ENCODE measurements around the gene RNF40.
A peak's percentile ranks its signal among the peaks of the same experiment; 100 is the strongest.
"Not testable (repeated sequence)": the region's sequence is repeated elsewhere in the genome, so short reads cannot be mapped to it uniquely, and the experiment has no call there.

Gene RNF40

GRCh38 chr16:30782486-30783279, 20.6 kb downstream of the RNF40 start:
- no peak for DNase-seq (ENCODE audit: low read depth in 2 of 2)

GRCh38 chr16:30783280-30784109, 21.4 kb downstream of the RNF40 start:
- DNase-seq (ENCODE audit: low read depth in 2 of 2): no peak

GRCh38 chr16:30784215-30784614, 22.1 kb downstream of the RNF40 start:
- no peak for DNase-seq (ENCODE audit: low read depth in 2 of 2)

GRCh38 chr16:30785126-30786106, 23.3 kb downstream of the RNF40 start:
- no peak for DNase-seq (ENCODE audit: low read depth in 2 of 2)

- no peak for DNase-seq (ENCODE audit: low read depth in 2 of 2)
These were observed 24.2 kb downstream of the RNF40 start for GRCh38 chr16:30786115-30786935.

GRCh38 chr16:30786936-30787612, 25.0 kb downstream of the RNF40 start, which contains the start of gene ZNF629:
TSS of gene ZNF629 (minus strand) at chr16:30787205. CDS start at chr16:30784482, 2,723 bp downstream.
- DNase-seq (ENCODE audit: low read depth in 2 of 2): no peak

- no peak for DNase-seq (ENCODE audit: low read depth in 2 of 2)
These were observed 25.7 kb downstream of the RNF40 start for GRCh38 chr16:30787613-30788378.

- DNase-seq (ENCODE audit: low read depth in 2 of 2): no peak
These were observed 31.5 kb downstream of the RNF40 start for GRCh38 chr16:30793508-30794069.

GRCh38 chr16:30794634-30795033, 32.5 kb downstream of the RNF40 start:
- no peak for DNase-seq (ENCODE audit: low read depth in 2 of 2)

- no peak for DNase-seq (ENCODE audit: low read depth in 2 of 2)
These were observed 35.7 kb downstream of the RNF40 start for GRCh38 chr16:30797670-30798309.

GRCh38 chr16:30802936-30803335, 40.8 kb downstream of the RNF40 start:
- no peak for DNase-seq (ENCODE audit: low read depth in 2 of 2)

GRCh38 chr16:30805056-30805369, 42.9 kb downstream of the RNF40 start:
- no peak for DNase-seq (ENCODE audit: low read depth in 2 of 2)

GRCh38 chr16:30805370-30806169, 43.4 kb downstream of the RNF40 start:
- DNase-seq (ENCODE audit: low read depth in 2 of 2): peak; percentile 16 to 20

GRCh38 chr16:30808146-30808545, 46.0 kb downstream of the RNF40 start:
- DNase-seq (ENCODE audit: low read depth in 2 of 2): no peak

- DNase-seq (ENCODE audit: low read depth in 2 of 2): not testable (repeated sequence)
These were observed 46.8 kb downstream of the RNF40 start for GRCh38 chr16:30808890-30809426.

- DNase-seq (ENCODE audit: low read depth in 2 of 2): not testable (repeated sequence)
These were observed 47.6 kb downstream of the RNF40 start for GRCh38 chr16:30809675-30810074.

- no peak for DNase-seq (ENCODE audit: low read depth in 2 of 2)
These were observed 51.7 kb downstream of the RNF40 start for GRCh38 chr16:30813821-30814189.

- DNase-seq (ENCODE audit: low read depth in 2 of 2): no peak
These were observed 54.6 kb downstream of the RNF40 start for GRCh38 chr16:30816769-30817168.
